DMS 273 treated with DMSO at 0.1 percent for 48 hours (cell line): ENCODE data around the gene CIRBP.
"Not testable (repeated sequence)": the region's sequence is repeated elsewhere in the genome, so short reads cannot be mapped to it uniquely, and the experiment has no call there.

Experiments
- DNase-seq: peaks from one replicate; lab custom pipeline; 2025; lab: John Stamatoyannopoulos, UW

Gene CIRBP

DNA sequence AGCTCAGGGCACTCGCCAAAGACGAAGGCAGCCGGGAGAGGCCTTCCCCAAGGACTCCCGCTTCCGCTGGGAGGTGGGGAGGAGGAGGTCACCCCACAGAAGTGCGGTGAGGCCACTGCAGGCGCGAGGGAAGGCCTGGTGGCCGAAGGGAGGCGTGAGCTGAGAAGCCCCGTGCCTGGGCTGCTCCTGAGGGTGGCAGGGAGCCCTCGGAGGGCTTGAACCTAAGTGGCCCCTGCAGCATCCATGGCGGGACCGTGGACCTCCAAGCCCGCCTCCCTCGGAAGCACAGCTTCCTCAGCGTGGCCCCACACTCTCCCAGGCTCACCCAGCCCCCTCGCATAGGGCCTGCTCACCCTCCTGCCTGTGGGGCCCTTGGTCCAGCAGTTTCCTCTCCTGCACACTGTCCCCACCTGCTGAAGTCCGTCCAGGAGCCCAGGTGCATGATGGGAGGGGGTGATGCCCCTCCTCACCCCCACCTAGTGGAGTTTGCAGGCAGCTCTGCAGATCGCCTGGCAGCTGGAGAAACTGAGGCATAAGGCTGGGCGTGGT lies 42.5 kb downstream of the CIRBP start:
- no peak for DNase-seq

- no peak for DNase-seq
Observed at GRCh38 chr19:1312767-1313694, 43.9 kb downstream of the CIRBP start.

GRCh38 chr19:1313695-1314613 lies 44.8 kb downstream of the CIRBP start:
- no peak for DNase-seq

DNA sequence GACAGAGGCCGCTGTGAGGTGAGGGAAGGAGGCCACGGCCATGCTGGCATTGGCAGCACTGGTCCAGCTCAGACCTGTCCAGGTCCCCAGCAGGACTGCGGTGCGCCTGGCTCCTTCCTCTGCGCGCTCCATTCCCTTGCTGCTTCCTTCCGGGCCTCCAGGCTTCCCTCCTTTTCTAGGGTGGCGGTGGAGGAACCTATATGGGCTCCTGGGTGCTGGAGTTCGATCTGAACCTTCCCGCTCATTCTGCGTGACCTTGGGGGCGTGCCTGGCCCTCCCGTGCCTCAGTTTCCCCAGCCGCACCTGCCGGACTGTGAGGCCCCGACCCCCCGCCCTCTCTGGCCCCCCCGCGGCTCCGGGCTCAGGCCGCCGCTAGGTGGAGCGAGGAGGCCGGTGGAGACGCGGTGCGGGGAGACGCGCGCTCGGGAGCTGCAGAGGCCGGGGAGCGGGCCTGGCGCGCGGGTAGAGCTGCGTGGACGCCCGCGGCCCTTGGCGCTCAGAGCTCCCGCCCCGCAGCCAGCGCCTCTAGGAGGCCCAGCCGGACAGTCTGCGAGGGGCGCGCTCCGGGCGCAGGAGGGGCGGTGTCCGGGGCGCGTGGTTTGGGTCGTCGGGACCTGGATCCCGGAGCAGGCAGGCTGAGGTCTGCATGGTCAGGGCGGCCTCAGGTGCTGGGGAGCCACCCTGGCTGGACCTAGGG lies 46.5 kb downstream of the CIRBP start:
- no peak for DNase-seq

- no peak for DNase-seq
Observed at GRCh38 chr19:1316466-1316865, 47.3 kb downstream of the CIRBP start.

- no peak for DNase-seq
Observed at GRCh38 chr19:1317274-1318003, 48.3 kb downstream of the CIRBP start.

DNA sequence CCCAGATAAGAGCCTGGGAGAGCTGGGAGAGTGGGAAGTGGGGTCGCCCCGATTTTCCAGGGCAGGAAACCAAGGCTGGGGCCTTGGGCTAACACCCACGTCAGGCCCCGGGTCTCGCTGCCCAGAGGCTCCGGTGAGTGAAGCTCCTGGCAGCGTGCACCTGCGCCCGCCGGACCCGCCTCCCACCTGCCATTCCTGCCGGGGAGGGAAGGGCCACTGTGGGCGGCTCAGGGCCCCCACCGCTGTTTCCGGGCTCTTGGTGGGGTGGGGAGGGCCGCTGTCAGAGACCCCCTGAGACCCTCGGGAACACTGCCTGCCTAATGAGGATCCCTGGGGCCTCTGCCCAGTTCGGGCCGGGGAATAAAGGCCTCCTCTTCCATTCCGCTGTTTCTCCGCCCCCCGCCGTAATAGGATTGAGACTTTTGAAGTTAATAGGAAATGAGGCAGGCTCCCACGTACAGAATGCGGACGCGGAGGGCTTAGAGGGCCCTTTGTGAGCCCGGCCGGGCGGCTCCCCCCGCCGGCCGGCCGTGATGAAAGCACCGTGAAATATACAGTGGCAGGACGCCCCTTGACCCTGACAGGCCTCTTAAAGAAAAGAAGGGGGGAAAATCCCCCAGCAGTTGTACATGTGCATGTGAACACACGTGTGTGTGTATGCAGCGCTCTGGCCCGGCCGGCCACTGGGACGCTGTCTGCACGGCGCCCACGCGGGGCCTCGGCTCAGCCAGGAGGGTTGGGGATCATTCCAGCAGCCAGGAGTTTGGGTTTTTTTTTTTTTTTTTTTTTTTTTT lies 49.7 kb downstream of the CIRBP start:
- DNase-seq = no peak

- DNase-seq = not testable (repeated sequence)
Observed at GRCh38 chr19:1320282-1320650, 51.1 kb downstream of the CIRBP start.

- no peak for DNase-seq
Observed at GRCh38 chr19:1321539-1321938, 52.4 kb downstream of the CIRBP start.

GRCh38 chr19:1322198-1322981 lies 53.3 kb downstream of the CIRBP start:
- DNase-seq = no peak

DNA sequence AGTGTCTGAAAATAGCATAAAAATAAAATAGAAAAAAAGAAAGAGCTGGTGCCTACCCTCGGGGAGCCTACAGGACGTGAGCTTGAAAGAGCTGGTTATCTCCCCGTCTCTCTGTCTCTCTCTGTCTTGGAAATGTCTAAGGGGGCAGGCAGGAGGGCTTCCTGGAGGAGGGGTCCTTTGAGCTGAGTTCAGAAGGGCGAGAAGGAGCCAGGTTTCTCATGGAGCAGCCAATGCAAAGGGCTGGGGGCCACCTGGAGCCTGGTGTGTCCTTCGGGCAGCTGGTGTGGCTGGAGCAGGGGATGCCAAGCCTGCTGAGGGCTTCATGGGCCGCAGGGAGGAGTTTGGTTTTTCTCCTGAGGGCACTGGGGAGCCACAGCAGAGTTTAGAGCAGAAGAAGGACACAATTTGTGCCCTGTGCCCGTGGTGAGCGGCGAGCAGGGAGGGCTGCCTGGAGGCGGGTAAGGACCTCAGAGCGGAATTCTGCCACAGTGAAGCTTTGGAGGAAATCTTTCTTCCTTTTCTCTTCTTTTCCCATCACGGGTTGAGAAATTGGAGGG lies 55.2 kb downstream of the CIRBP start:
- no peak for DNase-seq
